ENCODE data around the gene GDF10.

GRCh38 chr10:47349516-47349915 lies 49.5 kb downstream of the GDF10 start:
- TF ChIP-seq, protein P1, sequence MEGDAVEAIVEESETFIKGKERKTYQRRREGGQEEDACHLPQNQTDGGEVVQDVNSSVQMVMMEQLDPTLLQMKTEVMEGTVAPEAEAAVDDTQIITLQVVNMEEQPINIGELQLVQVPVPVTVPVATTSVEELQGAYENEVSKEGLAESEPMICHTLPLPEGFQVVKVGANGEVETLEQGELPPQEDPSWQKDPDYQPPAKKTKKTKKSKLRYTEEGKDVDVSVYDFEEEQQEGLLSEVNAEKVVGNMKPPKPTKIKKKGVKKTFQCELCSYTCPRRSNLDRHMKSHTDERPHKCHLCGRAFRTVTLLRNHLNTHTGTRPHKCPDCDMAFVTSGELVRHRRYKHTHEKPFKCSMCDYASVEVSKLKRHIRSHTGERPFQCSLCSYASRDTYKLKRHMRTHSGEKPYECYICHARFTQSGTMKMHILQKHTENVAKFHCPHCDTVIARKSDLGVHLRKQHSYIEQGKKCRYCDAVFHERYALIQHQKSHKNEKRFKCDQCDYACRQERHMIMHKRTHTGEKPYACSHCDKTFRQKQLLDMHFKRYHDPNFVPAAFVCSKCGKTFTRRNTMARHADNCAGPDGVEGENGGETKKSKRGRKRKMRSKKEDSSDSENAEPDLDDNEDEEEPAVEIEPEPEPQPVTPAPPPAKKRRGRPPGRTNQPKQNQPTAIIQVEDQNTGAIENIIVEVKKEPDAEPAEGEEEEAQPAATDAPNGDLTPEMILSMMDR (IDR thresholded peaks at IDR 0.05) = no peak
- no peak for TF ChIP-seq POLR2A (IDR thresholded peaks at IDR 0.05)
